Measurements from ENCODE around the gene ADAP1. TPM values are rescaled to one million over a fixed set of nuclear protein-coding genes. Genes with fewer than 3 reads are reported as not detected.

Gene ADAP1
- total RNA-seq, 1 experiment from 2014 or later, result 31.2 TPM

DNA sequence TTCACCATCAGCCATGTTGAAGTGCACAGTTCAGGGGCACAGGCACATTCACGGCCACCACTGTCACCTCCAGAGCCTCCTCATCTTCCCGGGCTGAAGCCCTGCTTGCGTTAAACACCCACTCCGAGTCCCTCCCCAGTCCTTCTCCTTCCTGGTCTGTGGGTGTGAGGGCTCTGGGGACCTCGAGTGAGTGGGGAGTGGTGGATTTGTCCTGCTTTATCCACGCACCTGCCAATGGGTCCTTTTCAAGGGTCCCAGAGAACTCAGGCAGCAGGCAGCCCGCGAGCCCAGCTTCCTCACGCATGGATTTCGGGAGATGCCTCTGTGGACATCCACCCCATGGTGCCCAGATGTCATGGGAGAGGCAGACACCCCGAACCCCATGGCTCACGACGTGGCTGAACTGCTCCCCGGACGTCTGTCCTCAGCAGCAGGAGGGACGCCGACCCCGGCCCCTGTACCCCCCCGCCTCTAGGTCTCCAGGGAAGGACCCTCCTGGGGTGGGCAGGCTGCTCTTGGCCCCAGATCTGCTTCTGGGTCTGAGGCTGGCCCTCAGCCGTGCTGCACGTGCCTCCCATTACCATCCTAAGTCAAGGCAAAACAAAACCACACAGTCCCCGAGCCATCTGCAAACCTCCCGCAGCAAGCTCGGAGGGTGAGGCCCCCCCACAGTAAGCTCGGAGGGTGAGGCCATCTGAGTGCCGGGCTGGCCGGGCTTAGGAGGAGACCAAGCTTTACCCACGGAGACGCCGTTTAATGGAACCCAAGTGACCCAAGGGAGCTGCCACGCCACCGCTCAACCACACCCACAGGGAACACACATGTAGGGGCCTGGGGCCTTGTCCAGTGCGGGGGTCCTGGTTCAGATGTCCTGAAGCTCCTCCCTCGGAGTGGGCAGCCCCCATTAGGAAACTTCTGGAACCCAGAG is 37.5 kb upstream of the ADAP1 start:
- TF ChIP-seq, protein P1, sequence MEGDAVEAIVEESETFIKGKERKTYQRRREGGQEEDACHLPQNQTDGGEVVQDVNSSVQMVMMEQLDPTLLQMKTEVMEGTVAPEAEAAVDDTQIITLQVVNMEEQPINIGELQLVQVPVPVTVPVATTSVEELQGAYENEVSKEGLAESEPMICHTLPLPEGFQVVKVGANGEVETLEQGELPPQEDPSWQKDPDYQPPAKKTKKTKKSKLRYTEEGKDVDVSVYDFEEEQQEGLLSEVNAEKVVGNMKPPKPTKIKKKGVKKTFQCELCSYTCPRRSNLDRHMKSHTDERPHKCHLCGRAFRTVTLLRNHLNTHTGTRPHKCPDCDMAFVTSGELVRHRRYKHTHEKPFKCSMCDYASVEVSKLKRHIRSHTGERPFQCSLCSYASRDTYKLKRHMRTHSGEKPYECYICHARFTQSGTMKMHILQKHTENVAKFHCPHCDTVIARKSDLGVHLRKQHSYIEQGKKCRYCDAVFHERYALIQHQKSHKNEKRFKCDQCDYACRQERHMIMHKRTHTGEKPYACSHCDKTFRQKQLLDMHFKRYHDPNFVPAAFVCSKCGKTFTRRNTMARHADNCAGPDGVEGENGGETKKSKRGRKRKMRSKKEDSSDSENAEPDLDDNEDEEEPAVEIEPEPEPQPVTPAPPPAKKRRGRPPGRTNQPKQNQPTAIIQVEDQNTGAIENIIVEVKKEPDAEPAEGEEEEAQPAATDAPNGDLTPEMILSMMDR (conservative IDR thresholded peaks at IDR 0.05; ENCODE audit: low read depth, low read length), result no peak
- no peak for TF ChIP-seq EZH2 (IDR thresholded peaks at IDR 0.05; ENCODE audit: low read length, unreplicated experiment)
- TF ChIP-seq EZH2phosphoT487 (IDR thresholded peaks at IDR 0.05; ENCODE audit: borderline replicate concordance, low read length), result no peak
- ChIA-PET POLR2A (ENCODE audit: unreplicated experiment) (interaction anchor here (0.5 kb wide), 1 partner anchor 83 kb away, joined by 17 read pairs; no protein-coding TSS in a partner anchor), CTCF (interaction anchor here (0.5 to 1.9 kb wide), 2 partner anchors 18 to 52 kb away, joined by 4 to 12 read pairs; partner anchors contain the start of gene GPR146)
- no peaks in the 10 kb centered on the region for H3K9me2 ChIP-seq (replicated peaks; ENCODE audit: low read length)
- H3K4me3 ChIP-seq (ENCODE audit: low read length), result no peak overlapping the region
- intact Hi-C loops (cut with micrococcal nuclease), result loop anchor here (2.0 to 5.0 kb wide), 3 partner anchors 50 to 185 kb away; partner anchors contain the start of gene GPR146
- no peaks in the 10 kb centered on the region for H3K36me3 ChIP-seq (ENCODE audit: low read depth, low read length)
- H2AFZ ChIP-seq (ENCODE audit: low read length), result no peak overlapping the region
- no peaks in the 10 kb centered on the region for H4K20me1 ChIP-seq (ENCODE audit: low read length)
- no peaks in the 10 kb centered on the region for H3K27me3 ChIP-seq (ENCODE audit: low read length)
- no peaks in the 10 kb centered on the region for H3F3A ChIP-seq (ENCODE audit: low read length, unreplicated experiment)
- BruUV-seq (replicated peaks), result no TSS peak
- no peak overlapping the region for H3K4me2 ChIP-seq (ENCODE audit: low read length)
- H3K9me3 ChIP-seq (ENCODE audit: low read length), result no peaks in the 10 kb centered on the region
- no peak overlapping the region for H3K9ac ChIP-seq (ENCODE audit: low read length)
- no peaks in the 10 kb centered on the region for H3K4me1 ChIP-seq (ENCODE audit: insufficient read depth, low read length)
- ATAC-seq (no peak), DNase-seq (no peak)
- no peak overlapping the region for H3K27ac ChIP-seq (ENCODE audit: low read length)
- H3K79me2 ChIP-seq (ENCODE audit: low read length), result no peaks in the 10 kb centered on the region

DNA sequence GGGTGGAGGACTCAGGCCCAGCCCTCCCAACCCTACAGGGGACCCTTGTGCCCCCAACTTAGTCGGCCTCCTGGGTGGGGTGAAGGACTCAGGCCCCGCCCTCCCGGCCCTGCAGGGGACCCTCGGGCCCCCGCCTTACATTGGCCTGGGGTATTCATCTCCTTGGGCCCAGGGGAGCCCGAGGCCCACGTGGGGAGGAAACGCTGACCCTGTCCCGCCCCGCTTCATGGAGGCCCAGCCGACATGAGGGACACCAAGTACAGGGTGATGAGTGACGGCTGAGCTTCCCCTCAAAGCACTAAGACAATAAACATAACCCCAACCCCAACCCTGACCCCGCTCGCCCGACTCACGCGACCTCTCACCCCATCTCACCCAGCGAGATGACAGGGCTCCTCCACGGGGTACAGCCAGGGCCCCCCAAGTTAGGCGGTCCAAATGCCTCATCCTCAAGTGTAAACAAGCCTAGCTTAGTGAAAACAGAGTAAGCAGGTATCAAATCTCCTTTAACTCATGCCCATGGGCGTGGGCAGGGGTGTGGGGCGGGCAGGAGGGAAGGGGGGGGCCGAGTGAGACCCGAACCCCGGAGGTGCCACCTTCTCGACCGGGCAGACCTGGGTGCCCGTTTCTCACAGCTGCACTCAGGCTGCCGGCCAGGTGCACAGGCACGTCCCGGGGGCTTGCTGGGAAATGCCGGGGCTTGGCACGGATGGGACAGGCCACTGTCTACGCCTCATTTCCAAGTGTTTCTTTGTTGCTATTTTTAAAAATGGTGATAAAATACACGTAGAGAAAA is 36.7 kb upstream of the ADAP1 start:
- no peaks in the 10 kb centered on the region for H3F3A ChIP-seq (ENCODE audit: low read length, unreplicated experiment)
- H3K4me1 ChIP-seq (ENCODE audit: insufficient read depth, low read length), result no peaks in the 10 kb centered on the region
- H3K9me3 ChIP-seq (ENCODE audit: low read length), result no peaks in the 10 kb centered on the region
- H4K20me1 ChIP-seq (ENCODE audit: low read length), result no peaks in the 10 kb centered on the region
- no peak for ATAC-seq
- H3K27me3 ChIP-seq (ENCODE audit: low read length), result no peaks in the 10 kb centered on the region
- POLR2A ChIA-PET (ENCODE audit: unreplicated experiment), result interaction anchor here (0.5 kb wide), 1 partner anchor 82 kb away, joined by 17 read pairs; no protein-coding TSS in a partner anchor
- H3K9me2 ChIP-seq (replicated peaks; ENCODE audit: low read length), result no peaks in the 10 kb centered on the region
- BruUV-seq (replicated peaks), result no TSS peak
- no peaks in the 10 kb centered on the region for H3K36me3 ChIP-seq (ENCODE audit: low read depth, low read length)
- TF ChIP-seq EZH2phosphoT487 (IDR thresholded peaks at IDR 0.05; ENCODE audit: borderline replicate concordance, low read length) (no peak), EZH2 (IDR thresholded peaks at IDR 0.05; ENCODE audit: low read length, unreplicated experiment) (no peak)
- TF ChIP-seq, protein P1 (conservative IDR thresholded peaks at IDR 0.05; ENCODE audit: low read depth, low read length), result no peak
- no peak overlapping the region for H3K9ac ChIP-seq (ENCODE audit: low read length)
- DNase-seq, result no peak
- H3K4me2 ChIP-seq (ENCODE audit: low read length), result no peak overlapping the region
- H3K27ac ChIP-seq (ENCODE audit: low read length), result no peak overlapping the region
- H3K79me2 ChIP-seq (ENCODE audit: low read length), result no peaks in the 10 kb centered on the region
- CTCF ChIA-PET, result no interaction called here
- intact Hi-C loops (cut with micrococcal nuclease), result loop anchor here (5.0 kb wide), 1 partner anchor 51 kb away; the partner anchor contains the start of gene GPR146
- no peak overlapping the region for H3K4me3 ChIP-seq (ENCODE audit: low read length)
- no peak overlapping the region for H2AFZ ChIP-seq (ENCODE audit: low read length)

All from PC-3 (cell line).